ENCODE measurements around the gene TTC7B.

The TTC7B gene

DNA sequence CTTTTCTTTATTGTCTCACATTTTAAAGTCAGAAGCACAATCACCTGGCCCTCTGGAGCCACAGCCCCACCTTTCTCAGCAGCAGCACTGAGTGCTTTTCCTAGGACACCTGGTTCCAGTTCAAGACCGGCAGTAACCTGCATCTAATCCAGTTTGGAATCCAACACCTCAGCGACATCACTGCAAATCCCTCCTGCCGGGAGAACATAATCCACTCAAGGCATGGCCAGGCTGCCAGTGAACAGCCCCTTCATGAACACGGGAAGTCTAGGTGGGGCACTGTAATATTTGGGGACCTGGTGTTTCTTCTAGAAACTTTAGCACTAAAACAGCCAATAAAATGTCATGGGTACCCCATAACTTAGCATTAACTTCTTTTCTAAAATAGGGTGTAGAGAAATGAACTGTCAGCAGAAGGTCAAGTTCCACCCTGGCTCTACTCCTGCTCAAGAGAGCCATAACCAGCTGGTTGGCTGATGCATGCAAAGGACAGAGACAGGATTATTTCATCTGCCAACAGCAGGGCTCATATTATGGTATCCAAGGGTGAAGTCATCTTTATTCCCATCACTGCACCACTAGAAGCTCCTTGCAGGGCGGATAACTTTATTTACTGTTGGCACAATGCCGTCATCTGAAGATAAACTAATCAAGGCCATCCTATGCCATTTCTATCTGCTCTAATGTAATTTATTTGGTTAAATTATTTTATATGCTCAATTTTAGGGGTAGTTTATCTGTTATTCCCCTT, 76.7 kb downstream of the TTC7B start:
- no peak for DNase-seq

DNA sequence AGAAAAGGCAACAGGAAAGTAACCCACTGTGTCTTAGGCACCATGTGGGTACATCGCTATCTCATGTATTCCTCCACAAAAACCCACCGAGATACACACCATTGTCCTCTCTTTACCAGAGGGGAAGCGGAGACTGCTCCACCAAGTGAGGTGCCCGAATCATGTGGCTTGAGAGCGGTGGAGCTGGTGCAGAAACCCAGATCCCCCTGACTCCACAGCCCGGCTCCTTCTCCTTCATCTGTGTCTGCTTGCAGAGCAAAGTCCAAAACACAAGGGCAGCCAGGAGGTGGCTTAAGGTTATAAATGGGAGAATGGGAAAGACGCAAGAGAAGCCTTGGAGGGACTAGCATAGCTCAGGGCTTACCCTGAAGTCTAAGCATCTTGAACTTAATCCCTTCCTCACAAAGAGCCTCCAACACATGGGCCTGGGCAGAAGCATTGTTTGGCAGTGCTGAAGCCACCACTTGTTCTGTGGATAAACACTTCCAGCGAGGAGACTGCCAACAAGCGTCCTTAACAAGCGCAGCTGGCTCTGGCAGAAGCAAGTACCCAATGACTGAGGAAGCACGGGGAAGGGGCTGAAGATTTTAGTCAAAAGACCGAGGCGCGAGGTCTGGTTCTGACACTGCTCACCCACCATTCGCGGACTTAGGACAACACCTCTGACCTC, 83.0 kb downstream of the TTC7B start:
- DNase-seq = no peak

- DNase-seq = no peak
Observed at GRCh38 chr14:90732718-90733117, 83.5 kb downstream of the TTC7B start.

DNA sequence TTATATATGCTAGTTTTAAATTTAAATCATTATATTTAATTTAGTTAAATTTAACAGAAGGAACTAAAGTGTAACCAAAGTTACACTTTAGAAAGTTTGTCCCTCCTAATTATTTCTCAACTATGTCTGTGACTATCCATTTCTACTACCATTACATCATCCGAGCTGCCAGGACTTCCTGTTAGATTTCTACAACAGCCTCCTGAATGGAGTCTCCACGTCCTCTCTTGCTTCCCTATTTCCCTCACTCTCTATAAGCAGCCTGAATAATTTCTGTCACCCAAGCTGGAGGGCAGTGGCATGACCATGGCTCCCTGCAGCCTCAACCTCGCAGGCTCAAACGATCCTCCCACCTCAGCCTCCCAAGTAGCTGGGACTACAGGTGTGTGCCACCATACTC, 84.1 kb downstream of the TTC7B start:
- no peak for DNase-seq

- no peak for DNase-seq
Observed at GRCh38 chr14:90731487-90731886, 84.7 kb downstream of the TTC7B start.

- DNase-seq = no peak
Observed at GRCh38 chr14:90730206-90730766, 85.9 kb downstream of the TTC7B start.

- DNase-seq = no peak
Observed at GRCh38 chr14:90728951-90729350, 87.3 kb downstream of the TTC7B start.

DNA sequence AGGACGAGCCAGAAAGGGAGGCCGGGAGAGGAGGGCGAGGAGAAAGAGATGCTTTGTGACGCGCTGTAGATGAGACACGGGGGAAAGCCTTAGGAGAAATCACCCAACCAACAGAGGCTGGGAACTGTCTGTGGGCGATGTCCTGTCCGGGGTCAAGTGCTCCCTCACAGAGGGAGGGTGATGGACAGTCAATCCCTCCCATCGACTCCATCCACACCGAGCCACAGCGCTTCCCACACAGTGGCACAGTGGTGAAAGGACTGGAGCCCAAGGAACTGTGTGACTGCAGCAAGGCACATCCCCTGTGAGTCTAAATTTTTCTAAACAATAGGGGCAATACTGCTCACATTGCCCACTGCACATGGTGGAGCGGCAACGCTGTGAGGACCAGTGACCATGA, 89.1 kb downstream of the TTC7B start:
- DNase-seq = no peak

GRCh38 chr14:90726656-90727055, 89.6 kb downstream of the TTC7B start:
- peak; percentile 78 for DNase-seq

DNA sequence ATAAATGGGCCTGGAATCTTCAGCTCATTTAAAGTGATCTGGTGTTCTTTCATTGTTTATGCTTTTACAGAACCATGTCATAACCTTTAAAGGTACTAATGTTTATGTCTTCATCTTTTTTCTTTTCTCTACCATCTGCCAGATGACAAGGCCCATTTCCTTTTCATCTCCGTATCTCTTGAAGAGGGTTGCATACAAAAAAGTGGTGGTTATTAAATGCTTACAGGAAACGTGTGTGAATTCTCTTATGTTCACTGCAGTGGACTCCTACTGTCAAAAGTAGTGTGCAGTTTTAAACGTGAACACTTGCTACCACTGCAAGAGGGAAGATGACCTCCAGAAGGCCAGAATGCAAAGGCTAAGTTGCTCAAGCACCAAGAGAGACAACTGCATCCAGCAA, 91.4 kb downstream of the TTC7B start:
- DNase-seq = no peak

DNA sequence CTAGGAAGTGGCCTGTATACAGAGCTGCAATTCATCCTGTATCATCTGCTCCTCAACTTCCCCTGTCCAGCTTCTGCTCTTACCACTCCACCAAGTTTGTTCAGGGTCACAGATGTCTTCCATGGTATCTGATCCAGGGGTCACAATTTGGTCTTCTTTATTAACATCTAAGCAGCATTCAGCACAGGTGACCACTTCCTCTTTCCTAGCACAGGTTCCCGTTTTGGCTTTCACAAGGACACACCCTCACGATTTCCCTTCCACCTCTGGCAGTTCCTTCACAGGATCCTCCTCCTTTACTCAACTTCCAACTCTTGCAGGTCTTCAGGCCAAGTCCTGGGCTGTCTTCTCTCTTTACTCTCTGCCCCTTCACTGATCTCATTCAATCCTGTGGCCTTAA, 93.6 kb downstream of the TTC7B start:
- no peak for DNase-seq

DNA sequence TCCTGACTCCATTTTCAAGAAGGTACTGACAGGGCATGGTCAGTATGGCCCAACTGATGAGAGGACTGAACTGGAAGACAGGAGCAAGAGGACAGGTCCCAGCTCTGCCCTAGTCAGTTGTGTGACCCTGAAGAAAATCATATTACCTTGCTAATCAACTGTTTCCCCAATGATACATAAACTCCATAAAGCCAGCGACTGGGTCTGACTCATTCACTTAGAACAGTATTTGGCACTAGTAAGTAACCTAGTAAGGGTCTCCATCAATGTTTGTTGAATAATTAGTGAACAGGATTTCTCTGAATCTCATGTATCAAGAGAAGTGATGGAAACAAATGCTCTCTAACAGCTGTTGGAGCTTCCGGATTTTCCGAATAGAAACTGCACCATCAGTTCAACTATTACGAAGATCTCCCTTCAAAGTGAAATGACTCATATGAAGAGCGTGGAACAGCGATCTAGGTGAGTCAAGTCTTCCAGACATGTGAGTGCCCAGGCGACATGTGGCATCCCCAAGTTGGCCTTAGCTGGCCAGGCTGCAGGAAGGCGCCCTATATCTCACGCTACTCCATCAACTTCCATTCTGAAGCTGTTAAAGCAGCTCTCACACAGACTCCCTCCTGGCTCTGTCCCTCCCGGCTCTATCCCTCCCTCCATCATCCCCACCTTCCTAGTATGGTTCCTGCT, 94.5 kb downstream of the TTC7B start:
- no peak for DNase-seq

GRCh38 chr14:90720832-90721231, 95.4 kb downstream of the TTC7B start:
- no peak for DNase-seq

DNA sequence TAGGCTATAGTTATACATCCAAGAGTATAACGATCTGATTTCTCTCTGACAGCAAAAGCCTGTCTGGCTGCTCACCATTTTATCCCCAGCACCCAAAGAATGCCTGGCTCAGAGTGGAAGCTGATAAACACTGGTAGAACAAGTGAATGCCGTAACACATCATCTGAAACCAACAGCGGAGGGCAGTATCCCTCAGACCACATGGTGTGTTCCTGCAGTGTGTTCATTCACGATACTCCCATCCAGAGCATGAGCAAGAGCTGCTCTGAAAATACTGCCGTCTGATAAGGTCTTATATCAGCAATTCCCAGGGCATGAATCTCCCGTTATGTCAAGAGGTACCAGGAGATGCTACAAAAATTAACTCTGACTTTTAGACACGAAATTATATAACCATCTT, 95.9 kb downstream of the TTC7B start:
- no peak for DNase-seq

DNA sequence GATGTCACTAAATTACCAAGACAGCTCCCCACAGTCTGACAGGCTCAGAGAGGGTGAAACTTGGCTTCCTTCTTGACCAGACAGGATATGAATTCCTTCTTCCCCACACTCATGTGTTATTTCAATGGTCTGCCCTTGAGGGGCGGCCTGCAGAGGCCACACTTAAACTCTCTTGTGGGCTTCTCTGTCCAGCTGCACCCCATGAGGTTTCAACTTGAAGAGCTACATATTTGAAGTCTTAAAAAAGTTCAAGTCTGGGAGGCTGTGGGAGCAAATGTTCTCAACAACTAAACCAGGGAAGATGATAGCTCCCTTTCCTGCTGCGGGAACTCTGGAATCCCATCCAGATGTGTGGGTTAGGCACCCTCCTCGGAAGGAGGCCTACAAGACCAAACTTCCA, 98.3 kb downstream of the TTC7B start:
- peak; percentile 66 for DNase-seq

DNA sequence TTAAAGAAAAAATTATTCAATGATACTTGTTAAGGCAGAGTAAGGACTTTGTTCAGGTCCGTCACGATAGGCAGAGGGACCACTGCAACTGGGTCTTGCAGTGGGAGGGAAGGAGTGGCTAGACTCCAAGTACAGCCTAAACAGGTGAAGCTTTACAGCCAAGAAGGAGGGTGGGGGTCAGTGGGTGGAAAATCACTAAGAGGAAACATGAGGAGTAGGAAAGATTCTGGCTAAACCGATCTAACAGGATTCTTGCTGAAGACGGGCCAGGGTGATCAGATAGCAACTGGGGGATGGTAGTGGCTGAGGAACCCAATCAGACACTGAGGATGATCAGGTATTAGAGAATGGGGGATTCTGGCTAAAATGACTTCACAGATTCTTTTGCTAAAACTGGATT, 100.2 kb downstream of the TTC7B start:
- no peak for DNase-seq

DNA sequence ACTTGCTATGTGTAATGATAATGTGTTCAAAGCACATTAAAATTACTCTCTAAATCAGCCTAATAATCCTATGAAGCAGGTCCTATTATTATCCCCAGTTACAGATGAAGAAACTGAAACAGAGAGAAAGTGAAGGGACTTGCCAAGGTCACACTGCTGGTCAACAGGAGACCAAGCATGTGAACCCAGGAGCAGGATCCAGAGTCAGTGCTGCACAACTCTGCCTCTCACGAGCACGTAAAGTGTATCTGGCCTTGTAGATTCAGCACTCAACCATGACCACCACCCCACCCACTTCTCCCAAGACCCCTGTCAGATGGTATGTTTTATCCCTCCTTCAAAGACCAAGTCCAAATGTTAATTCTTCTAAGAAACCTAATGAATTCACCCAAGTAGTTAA, 100.7 kb downstream of the TTC7B start:
- no peak for DNase-seq

GRCh38 chr14:90714811-90715210, 101.4 kb downstream of the TTC7B start:
- DNase-seq = peak; percentile 13

- DNase-seq = no peak
Observed at GRCh38 chr14:90704738-90705392, 111.4 kb downstream of the TTC7B start.

DNA sequence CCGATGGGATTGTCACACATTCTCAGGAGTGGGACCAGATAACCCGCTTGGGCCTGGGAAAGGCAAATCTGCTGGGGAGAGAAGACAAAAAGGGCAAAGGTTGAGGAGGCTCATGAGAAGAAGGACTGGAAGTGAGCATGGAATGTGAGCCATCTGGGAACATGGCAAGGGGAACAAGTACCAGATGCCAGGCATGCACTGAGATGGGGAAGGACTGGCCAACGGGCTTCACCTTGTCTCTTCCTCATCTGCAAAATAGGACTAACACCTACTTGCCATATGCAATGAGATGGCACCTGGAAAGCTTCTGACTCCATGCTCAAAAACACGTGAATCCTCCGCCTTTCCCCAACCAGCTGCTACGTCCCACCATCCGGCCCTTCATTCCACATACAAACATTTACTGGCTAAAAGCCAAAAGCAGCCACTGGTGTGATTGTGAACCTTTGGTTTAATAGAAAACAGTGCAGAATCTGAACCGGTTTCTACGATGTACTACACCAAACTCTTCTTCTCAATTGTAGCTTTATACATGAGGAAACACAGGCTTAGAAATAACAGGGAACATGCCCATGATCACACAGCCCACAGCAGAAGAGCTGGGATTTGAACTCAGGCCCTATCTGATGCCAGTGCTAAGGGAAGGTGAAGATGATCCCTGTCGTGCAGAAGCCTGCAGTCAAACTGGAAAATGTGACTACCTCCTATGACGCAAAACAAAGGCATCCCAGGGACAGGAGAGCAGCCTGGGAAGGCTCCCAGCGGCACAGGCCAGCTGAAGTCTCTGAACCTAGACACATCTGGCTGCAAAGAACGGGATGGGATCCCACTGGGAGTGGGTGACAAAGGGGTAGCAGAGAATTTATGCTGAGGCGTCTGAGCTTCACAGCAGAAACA, 112.1 kb downstream of the TTC7B start:
- DNase-seq = peak; percentile 19

- DNase-seq = no peak
Observed at GRCh38 chr14:90700933-90701776, 115.1 kb downstream of the TTC7B start.
